Right atrium auricular region (tissue), 2 donors: Measurements from ENCODE around the gene PALD1. TPM values are rescaled to one million over a fixed set of nuclear protein-coding genes. Genes with fewer than 3 reads are reported as not detected.

Experiments used
- DNase-seq: peaks from one replicate; pipeline ENCODE4 v3.0.0-alpha.2; 2019; ENCODE audit warnings: low spot score
- H3K27ac ChIP-seq, 2 donors: fragments of 200-600 bp; sonication (generic); 1 replicate in 1 of 2; 2 replicates in 1 of 2; pipeline ENCODE4 v1.5.1; 2016 to 2019
- H3K27me3 ChIP-seq, 2 donors: fragments of 200-600 bp; sonication (generic); one replicate each; pipeline versions ENCODE4 v1.5.1 to v1.6.0; 2017 to 2019
- H3K36me3 ChIP-seq: fragments of 200-600 bp; sonication (generic); one replicate; pipeline ENCODE4 v1.5.1; 2016
- H3K4me1 ChIP-seq, 2 donors: fragments of 200-600 bp; sonication (generic); one replicate each; pipeline versions ENCODE4 v1.5.1 to v1.6.0; 2017 to 2019
- H3K4me3 ChIP-seq, 2 donors: fragments of 200-600 bp; sonication (generic); 1 replicate in 1 of 2; 2 replicates in 1 of 2; pipeline ENCODE4 v1.5.1; 2017 to 2019; ENCODE audit warnings: mild to moderate bottlenecking in 1 of 2, moderate library complexity in 1 of 2
- H3K9me3 ChIP-seq, 2 donors: fragments of 200-600 bp; sonication (generic); one replicate each; pipeline ENCODE4 v1.5.1; 2019
- CTCF ChIP-seq, 2 donors: fragments of 200-600 bp; sonication (generic); IDR thresholded peaks; one replicate each; pipeline ENCODE4 v1.5.1; 2019; ENCODE audit warnings: antibody characterized with exemption in 2 of 2
- total RNA-seq, 2 donors: library from RNA; depleted of rRNA; stranded (reverse); fragments of >200 nt; gene quantifications; one replicate each; pipeline ENCODE4 v1.1.0, GENCODE V29; 2016

Gene PALD1
- total RNA-seq, result 1 to 10 TPM; 4.9 to 8.5 TPM

GRCh38 chr10:70478191-70479164 is at the start of gene PALD1:
PALD1 (plus strand) TSS chr10:70478767; CDS start chr10:70525952, 47,185 bp downstream.
- H3K36me3 ChIP-seq, result no peaks in the 10 kb centered on the region
- peak within 1 kb of the TSS; percentile 61 to 63 for H3K4me3 ChIP-seq
- peaks cover 0 to 60% of the 10 kb centered on the region in 2 donors for H3K4me1 ChIP-seq
- no peaks in the 10 kb centered on the region for H3K27me3 ChIP-seq
- peak in 1 of 2 donors; percentile 56 for TF ChIP-seq CTCF (IDR thresholded peaks at IDR 0.05)
- no peaks in the 10 kb centered on the region for H3K9me3 ChIP-seq
- H3K27ac ChIP-seq, result peak within 1 kb of the TSS; percentile 45 to 70
- DNase-seq, result peak; percentile 81

GRCh38 chr10:70430493-70431445 is 47.8 kb upstream of the PALD1 start:
- DNase-seq, result peak; percentile 86
- Histone ChIP-seq H3K27me3 (no peaks in the 10 kb centered on the region), H3K4me1 (peaks cover 0 to 47% of the 10 kb centered on the region in 2 donors), H3K36me3 (peaks cover 40% of the 10 kb centered on the region), H3K9me3 (no peaks in the 10 kb centered on the region), H3K4me3 (no peak overlapping the region), H3K27ac (peak overlapping the region; percentile 82 to 85)
- peak in 1 of 2 donors; percentile 57 for TF ChIP-seq CTCF (IDR thresholded peaks at IDR 0.05)

- H3K4me3 ChIP-seq, result no peak overlapping the region
- H3K27me3 ChIP-seq, result no peaks in the 10 kb centered on the region
- TF ChIP-seq CTCF (IDR thresholded peaks at IDR 0.05), result no peak
- peaks cover 0 to 47% of the 10 kb centered on the region in 2 donors for H3K4me1 ChIP-seq
- no peaks in the 10 kb centered on the region for H3K9me3 ChIP-seq
- H3K27ac ChIP-seq, result peak overlapping the region; percentile 82 to 85
- H3K36me3 ChIP-seq, result peaks cover 27% of the 10 kb centered on the region
- DNase-seq, result no peak
These were observed 46.5 kb upstream of the PALD1 start for GRCh38 chr10:70432101-70432500.

- peaks cover 0 to 47% of the 10 kb centered on the region in 2 donors for H3K4me1 ChIP-seq
- no peak for DNase-seq
- no peaks in the 10 kb centered on the region for H3K27me3 ChIP-seq
- H3K9me3 ChIP-seq, result no peaks in the 10 kb centered on the region
- no peak overlapping the region for H3K4me3 ChIP-seq
- peak overlapping the region; percentile 82 to 85 for H3K27ac ChIP-seq
- TF ChIP-seq CTCF (IDR thresholded peaks at IDR 0.05), result no peak
- peaks cover 21% of the 10 kb centered on the region for H3K36me3 ChIP-seq
These were observed 45.9 kb upstream of the PALD1 start for GRCh38 chr10:70432561-70433263.
